NB4 (cell line): Measurements from ENCODE around the gene BLID.

Experiments
- CTCF ChIP-seq: IDR thresholded peaks from one replicate; pipeline ENCODE4 v1.5.1; 2012; ENCODE audit warnings: low read depth, low read length
- MAX ChIP-seq: IDR thresholded peaks from 2 replicates; pipeline ENCODE4 v1.6.1; 2011; ENCODE audit warnings: low read depth, low read length
- POLR2A ChIP-seq: IDR thresholded peaks from 2 replicates; pipeline ENCODE4 v1.6.1; 2011; ENCODE audit warnings: mild to moderate bottlenecking; ENCODE audit not compliant: insufficient read length; ENCODE audit errors: extremely low read depth

GRCh38 chr11:122100037-122100755, 15.8 kb downstream of the BLID start:
- TF ChIP-seq CTCF (no peak), POLR2A (no peak), MAX (no peak)
